Tracheal epithelial cell (primary cell): ENCODE results near the gene IGSF1. TPM values are rescaled to one million over a fixed set of nuclear protein-coding genes. Genes with fewer than 3 reads are reported as not detected.

Source experiments
- total RNA-seq: library from RNA; depleted of rRNA; stranded (reverse); fragments of >200 nt; gene quantifications from 2 replicates; pipeline ENCODE4 v1.2.1, GENCODE V29; 2014

The IGSF1 gene, protein sequence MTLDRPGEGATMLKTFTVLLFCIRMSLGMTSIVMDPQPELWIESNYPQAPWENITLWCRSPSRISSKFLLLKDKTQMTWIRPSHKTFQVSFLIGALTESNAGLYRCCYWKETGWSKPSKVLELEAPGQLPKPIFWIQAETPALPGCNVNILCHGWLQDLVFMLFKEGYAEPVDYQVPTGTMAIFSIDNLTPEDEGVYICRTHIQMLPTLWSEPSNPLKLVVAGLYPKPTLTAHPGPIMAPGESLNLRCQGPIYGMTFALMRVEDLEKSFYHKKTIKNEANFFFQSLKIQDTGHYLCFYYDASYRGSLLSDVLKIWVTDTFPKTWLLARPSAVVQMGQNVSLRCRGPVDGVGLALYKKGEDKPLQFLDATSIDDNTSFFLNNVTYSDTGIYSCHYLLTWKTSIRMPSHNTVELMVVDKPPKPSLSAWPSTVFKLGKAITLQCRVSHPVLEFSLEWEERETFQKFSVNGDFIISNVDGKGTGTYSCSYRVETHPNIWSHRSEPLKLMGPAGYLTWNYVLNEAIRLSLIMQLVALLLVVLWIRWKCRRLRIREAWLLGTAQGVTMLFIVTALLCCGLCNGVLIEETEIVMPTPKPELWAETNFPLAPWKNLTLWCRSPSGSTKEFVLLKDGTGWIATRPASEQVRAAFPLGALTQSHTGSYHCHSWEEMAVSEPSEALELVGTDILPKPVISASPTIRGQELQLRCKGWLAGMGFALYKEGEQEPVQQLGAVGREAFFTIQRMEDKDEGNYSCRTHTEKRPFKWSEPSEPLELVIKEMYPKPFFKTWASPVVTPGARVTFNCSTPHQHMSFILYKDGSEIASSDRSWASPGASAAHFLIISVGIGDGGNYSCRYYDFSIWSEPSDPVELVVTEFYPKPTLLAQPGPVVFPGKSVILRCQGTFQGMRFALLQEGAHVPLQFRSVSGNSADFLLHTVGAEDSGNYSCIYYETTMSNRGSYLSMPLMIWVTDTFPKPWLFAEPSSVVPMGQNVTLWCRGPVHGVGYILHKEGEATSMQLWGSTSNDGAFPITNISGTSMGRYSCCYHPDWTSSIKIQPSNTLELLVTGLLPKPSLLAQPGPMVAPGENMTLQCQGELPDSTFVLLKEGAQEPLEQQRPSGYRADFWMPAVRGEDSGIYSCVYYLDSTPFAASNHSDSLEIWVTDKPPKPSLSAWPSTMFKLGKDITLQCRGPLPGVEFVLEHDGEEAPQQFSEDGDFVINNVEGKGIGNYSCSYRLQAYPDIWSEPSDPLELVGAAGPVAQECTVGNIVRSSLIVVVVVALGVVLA (N-terminal part only)
- 0.24 TPM in 1 of 2 replicates, not detected in the other for total RNA-seq

DNA sequence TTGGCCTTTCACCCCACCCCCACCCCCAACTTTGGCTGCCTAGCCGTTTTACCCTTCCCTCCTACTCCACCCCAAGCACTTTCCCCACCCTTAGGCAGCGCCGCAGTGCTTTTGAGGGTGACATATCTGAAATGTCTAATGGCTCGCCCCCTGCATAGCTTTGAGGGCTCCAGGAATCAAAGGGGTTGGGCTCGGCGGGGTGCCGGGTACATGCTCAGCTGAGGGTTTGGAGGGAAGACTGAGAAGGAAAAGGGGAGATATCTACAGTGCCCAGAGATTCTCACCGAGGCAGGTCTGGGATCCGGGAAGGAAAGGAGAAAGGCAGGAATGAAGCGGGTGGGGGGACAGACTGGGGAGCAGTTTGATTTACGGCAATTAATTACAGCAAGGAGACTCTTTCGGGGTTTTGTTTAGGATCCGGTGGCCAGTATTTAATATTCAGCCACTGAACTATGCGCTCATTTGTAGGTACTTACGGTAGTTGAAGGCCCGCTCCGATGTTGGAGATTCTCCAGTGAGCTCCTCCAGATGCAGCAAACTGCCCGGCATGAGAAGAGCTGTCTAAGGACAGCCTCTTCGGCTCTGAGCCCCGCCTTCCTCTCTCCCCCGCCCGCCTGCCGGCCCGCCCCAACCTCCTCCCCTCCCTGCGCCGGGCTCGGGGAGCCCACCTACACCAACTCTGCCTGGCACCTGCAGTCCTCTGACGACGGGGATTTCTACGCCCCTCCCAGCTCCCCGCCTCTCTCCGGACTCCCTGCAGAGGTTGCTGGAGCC, at the start of gene IGSF1:
TSS of gene IGSF1 (minus strand) at position 569 of the 774 bp plus-strand sequence. CDS start 2,632 bp downstream, outside the sequence.

Other genes with a start within 250 kb of the IGSF1 start
- gene ARHGAP36, start 231.0 kb downstream of the IGSF1 start, total RNA-seq: not detected in 2 replicates